Breast epithelium (tissue), 3 donors: ENCODE results near the gene SIGLEC9.

Experiments used
- POLR2A ChIP-seq: fragments of 450-650 bp; IDR thresholded peaks from one replicate; pipeline ENCODE4 v1.6.1; 2016; ENCODE audit warnings: antibody characterized with exemption, mild to moderate bottlenecking, moderate library complexity
- POLR2AphosphoS5 ChIP-seq, 3 donors: sonication (generic); formaldehyde crosslinking; IDR thresholded peaks; one replicate each; pipeline ENCODE4 v1.6.1; 2017; ENCODE audit warnings: antibody characterized with exemption in 3 of 3
- TF ChIP-seq, protein P1 (sequence below), 3 donors: fragments of 450-650 bp; IDR thresholded peaks; one replicate each; pipeline ENCODE4 v1.5.1; 2016 to 2017; ENCODE audit warnings: antibody characterized with exemption in 3 of 3, mild to moderate bottlenecking in 3 of 3, moderate library complexity in 3 of 3

DNA sequence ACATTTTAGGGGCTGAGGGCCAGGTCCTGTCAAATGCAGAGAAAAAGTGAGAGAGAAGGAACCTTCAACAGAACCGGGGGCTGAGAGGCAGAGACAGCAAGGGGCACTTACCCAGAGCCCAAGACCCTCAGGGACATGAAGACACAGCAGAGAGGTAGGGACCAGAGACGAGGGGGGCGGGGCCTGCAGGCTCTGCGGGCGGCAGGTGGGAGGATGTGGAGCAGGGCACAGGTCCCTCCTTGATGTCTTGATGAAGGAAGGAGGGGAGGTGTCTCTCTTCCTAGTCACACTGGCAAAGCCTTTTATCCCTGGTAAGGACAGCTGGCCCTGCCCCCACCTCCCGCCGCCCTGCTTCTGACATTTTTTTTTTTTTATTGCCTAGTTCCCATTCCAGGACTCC lies 42.1 kb upstream of the SIGLEC9 start, which contains the start of gene KLK14:
- TF ChIP-seq, protein P1, sequence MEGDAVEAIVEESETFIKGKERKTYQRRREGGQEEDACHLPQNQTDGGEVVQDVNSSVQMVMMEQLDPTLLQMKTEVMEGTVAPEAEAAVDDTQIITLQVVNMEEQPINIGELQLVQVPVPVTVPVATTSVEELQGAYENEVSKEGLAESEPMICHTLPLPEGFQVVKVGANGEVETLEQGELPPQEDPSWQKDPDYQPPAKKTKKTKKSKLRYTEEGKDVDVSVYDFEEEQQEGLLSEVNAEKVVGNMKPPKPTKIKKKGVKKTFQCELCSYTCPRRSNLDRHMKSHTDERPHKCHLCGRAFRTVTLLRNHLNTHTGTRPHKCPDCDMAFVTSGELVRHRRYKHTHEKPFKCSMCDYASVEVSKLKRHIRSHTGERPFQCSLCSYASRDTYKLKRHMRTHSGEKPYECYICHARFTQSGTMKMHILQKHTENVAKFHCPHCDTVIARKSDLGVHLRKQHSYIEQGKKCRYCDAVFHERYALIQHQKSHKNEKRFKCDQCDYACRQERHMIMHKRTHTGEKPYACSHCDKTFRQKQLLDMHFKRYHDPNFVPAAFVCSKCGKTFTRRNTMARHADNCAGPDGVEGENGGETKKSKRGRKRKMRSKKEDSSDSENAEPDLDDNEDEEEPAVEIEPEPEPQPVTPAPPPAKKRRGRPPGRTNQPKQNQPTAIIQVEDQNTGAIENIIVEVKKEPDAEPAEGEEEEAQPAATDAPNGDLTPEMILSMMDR (IDR thresholded peaks at IDR 0.05), result no peak
- TF ChIP-seq POLR2AphosphoS5 (IDR thresholded peaks at IDR 0.05) (no peak), POLR2A (no peak)
